ENCODE data around the gene TTLL4. TPM values are rescaled to one million over a fixed set of nuclear protein-coding genes. Genes with fewer than 3 reads are reported as not detected.

TTLL4 gene
- total and polyA plus RNA-seq, 11 donors, result 5.3 to 14.0 (median 6.0) TPM

DNA sequence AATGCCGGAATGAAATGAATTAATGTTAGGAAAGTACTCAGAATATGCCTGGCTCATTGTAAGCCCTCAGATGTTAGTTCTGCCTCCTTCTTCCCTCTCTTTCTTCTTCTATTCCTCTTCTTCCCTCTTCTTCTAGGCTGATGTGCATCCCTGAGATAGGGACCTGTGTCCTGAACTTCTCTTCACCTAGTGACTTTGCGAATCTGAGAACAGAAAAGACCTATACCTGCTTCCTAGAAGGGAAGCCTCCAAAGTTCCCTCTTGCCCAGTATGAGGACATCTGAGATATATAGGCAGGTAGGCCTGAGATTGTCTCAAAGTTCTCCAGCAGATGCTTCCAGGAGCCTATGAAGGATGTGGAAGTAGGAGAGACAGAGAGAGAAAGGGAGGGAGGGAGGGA lies 63.2 kb downstream of the TTLL4 start:
- H3K9me3 ChIP-seq, result peaks cover 0 to 11% (median 0%) of the 10 kb centered on the region in 12 donors
- DNase-seq (no peak), ATAC-seq (no peak)
- no peaks in the 10 kb centered on the region for H3K36me3 ChIP-seq
- no peaks in the 10 kb centered on the region for H3K4me1 ChIP-seq
- no peak overlapping the region for H3K27ac ChIP-seq
- 95 to 100% (median 99%) methylated on average over 2 of the region's 2 CpGs for WGBS, 4 donors
- TF ChIP-seq POLR2A (IDR thresholded peaks at IDR 0.05), result no peak
- H3K27me3 ChIP-seq, result no peaks in the 10 kb centered on the region
- H3K4me3 ChIP-seq, result no peak overlapping the region
- intact Hi-C loops (cut with DNase I), result loop anchor here in 1 of 10 donors (10.0 kb wide), 1 partner anchor 51 kb away; no protein-coding TSS in a partner anchor

DNA sequence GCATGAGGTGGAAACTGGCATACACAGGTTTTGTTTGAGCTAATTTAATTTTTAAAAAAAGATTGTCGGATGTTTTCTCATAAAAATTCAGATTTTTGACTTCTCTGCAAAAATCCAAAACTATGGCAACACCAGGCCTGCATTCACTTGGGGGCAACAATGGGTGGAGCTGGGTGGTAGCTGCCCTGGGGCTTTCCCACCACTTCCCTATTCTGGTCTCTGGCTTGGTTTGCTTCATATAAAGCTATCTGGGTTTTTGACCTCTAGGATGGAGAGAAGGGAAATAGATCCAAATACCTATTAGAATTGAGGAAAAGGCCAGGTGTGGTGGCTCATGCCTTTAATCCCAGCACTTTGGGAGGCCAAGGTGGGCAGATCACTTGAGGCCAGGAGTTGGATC lies 65.9 kb downstream of the TTLL4 start:
- Histone ChIP-seq H3K9me3 (peaks cover 0 to 10% (median 0%) of the 10 kb centered on the region in 12 donors), H3K36me3 (no peaks in the 10 kb centered on the region), H3K27me3 (no peaks in the 10 kb centered on the region), H3K4me3 (no peak overlapping the region), H3K4me1 (peaks cover 0 to 9% (median 4%) of the 10 kb centered on the region in 12 donors), H3K27ac (no peak overlapping the region)
- 95 to 100% (median 98%) methylated on average over 1 of the region's 1 CpG for WGBS, 4 donors
- DNase-seq, result no peak
- no peak for ATAC-seq
- no peak for TF ChIP-seq POLR2A (IDR thresholded peaks at IDR 0.05)
- TF ChIP-seq CTCF (IDR thresholded peaks at IDR 0.05), result no peak
- intact Hi-C loops (cut with DNase I), result loop anchor here in 1 of 10 donors (10.0 kb wide), 1 partner anchor 48 kb away; no protein-coding TSS in a partner anchor

GRCh38 chr2:218777276-218777990 lies 66.8 kb downstream of the TTLL4 start:
- peaks cover 0 to 17% (median 5%) of the 10 kb centered on the region in 12 donors for H3K4me1 ChIP-seq
- peaks cover 0 to 10% (median 0%) of the 10 kb centered on the region in 12 donors for H3K9me3 ChIP-seq
- no peak overlapping the region for H3K4me3 ChIP-seq
- no peak overlapping the region for H3K27ac ChIP-seq
- DNase-seq, result no peak
- intact Hi-C loops (cut with DNase I), result loop anchor here in 1 of 10 donors (10.0 kb wide), 1 partner anchor 47 kb away; no protein-coding TSS in a partner anchor
- ATAC-seq, result no peak
- TF ChIP-seq CTCF (IDR thresholded peaks at IDR 0.05) (no peak), POLR2A (IDR thresholded peaks at IDR 0.05) (no peak)
- peaks cover 0 to 6% (median 0%) of the 10 kb centered on the region in 9 donors for H3K27me3 ChIP-seq
- no peaks in the 10 kb centered on the region for H3K36me3 ChIP-seq
- 88 to 98% (median 94%) methylated on average over 9 of the region's 9 CpGs for WGBS, 4 donors

DNA sequence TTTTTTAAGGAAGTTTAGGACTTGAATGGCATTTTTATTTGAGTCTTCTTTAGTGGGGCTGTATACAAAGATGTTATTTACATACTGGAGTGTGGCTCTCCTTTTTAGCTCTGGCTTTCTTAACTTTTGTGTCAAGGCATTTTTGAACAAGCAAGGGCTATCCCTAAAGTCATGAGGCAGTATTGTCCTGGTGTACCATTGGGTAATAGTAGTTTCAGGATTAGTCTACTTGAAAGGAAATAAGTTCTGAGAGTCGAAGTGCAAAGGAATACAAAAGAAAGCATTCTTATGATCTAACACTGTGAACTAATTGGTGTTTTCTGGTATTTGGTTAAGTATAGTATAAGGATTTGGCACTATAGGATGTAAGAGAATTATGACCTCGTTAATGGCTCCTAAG lies 69.4 kb downstream of the TTLL4 start:
- Histone ChIP-seq H3K27ac (no peak overlapping the region), H3K27me3 (peaks cover 0 to 13% (median 0%) of the 10 kb centered on the region in 9 donors), H3K9me3 (peaks cover 0 to 10% (median 0%) of the 10 kb centered on the region in 12 donors), H3K4me3 (no peak overlapping the region), H3K36me3 (no peaks in the 10 kb centered on the region), H3K4me1 (peaks cover 0 to 33% (median 6%) of the 10 kb centered on the region in 12 donors)
- ATAC-seq (no peak), DNase-seq (no peak)
- 67 to 95% (median 94%) methylated on average over 2 of the region's 2 CpGs for WGBS, 4 donors
- TF ChIP-seq POLR2A (IDR thresholded peaks at IDR 0.05), result no peak
- TF ChIP-seq CTCF (IDR thresholded peaks at IDR 0.05), result no peak
- intact Hi-C loops (cut with DNase I), result loop anchor here in 1 of 10 donors (5.0 kb wide), 1 partner anchor 68 kb away; the partner anchor contains the start of gene TTLL4
